ENCODE measurements around the gene PLEKHA6. TPM values are rescaled to one million over a fixed set of nuclear protein-coding genes. Genes with fewer than 3 reads are reported as not detected.

The PLEKHA6 gene
- total RNA-seq, 2 experiments from 2014 or later, result 0.53 to 0.82 TPM

DNA sequence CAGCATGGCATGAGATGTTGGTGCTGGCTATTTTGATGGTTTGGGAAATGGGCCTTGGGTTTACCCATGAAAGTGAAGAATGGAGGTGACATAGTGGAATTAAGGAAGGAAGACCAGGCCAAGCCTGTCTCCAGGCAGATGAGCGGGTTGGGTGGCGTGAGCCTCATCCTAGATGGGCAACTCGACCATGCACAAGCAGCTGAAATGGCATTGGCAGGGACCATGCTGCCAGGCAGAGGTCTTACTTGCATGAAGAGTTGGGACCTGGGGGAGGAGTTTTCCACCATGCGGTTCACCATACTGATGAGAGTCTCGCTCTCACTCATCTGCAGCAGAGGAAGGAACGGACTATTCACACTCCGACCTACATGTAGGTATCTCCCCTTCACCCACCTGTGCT is 108.4 kb downstream of the PLEKHA6 start:
- TF ChIP-seq, protein P1, sequence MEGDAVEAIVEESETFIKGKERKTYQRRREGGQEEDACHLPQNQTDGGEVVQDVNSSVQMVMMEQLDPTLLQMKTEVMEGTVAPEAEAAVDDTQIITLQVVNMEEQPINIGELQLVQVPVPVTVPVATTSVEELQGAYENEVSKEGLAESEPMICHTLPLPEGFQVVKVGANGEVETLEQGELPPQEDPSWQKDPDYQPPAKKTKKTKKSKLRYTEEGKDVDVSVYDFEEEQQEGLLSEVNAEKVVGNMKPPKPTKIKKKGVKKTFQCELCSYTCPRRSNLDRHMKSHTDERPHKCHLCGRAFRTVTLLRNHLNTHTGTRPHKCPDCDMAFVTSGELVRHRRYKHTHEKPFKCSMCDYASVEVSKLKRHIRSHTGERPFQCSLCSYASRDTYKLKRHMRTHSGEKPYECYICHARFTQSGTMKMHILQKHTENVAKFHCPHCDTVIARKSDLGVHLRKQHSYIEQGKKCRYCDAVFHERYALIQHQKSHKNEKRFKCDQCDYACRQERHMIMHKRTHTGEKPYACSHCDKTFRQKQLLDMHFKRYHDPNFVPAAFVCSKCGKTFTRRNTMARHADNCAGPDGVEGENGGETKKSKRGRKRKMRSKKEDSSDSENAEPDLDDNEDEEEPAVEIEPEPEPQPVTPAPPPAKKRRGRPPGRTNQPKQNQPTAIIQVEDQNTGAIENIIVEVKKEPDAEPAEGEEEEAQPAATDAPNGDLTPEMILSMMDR (IDR thresholded peaks at IDR 0.05), result no peak
- H3K4me3 ChIP-seq (ENCODE audit: low read length), result no peak overlapping the region
- ATAC-seq (ENCODE audit: poor library complexity), result no peak
- ChIA-PET CTCF (no interaction called here), POLR2A (no interaction called here)
- intact Hi-C loops (cut with DNase I, micrococcal nuclease), result no loop called here
- Mint-ChIP-seq H3K27ac (no peak overlapping the region), H3K4me1 (ENCODE audit: low read depth) (no peaks in the 10 kb centered on the region), H3K36me3 (ENCODE audit: low read depth) (no peaks in the 10 kb centered on the region), H3K4me3 (no peak overlapping the region), H3K27me3 (no peaks in the 10 kb centered on the region), H3K9me3 (no peaks in the 10 kb centered on the region)
- H3K4me1 ChIP-seq (ENCODE audit: insufficient read depth, low read length), result no peaks in the 10 kb centered on the region
- no peak overlapping the region for H3K27ac ChIP-seq (ENCODE audit: low read depth in 1 of 2, low read length in 2 of 2)
- no peaks in the 10 kb centered on the region for H3K9me3 ChIP-seq (ENCODE audit: control insufficient read depth in 1 of 2, insufficient read depth in 1 of 2, low read length in 2 of 2)
- H3K27me3 ChIP-seq (ENCODE audit: control insufficient read depth in 1 of 2, insufficient read depth in 2 of 2, low read length in 2 of 2), result no peaks in the 10 kb centered on the region
- H3K36me3 ChIP-seq (ENCODE audit: insufficient read depth, low read length), result no peaks in the 10 kb centered on the region
- DNase-seq, result no peak

DNA sequence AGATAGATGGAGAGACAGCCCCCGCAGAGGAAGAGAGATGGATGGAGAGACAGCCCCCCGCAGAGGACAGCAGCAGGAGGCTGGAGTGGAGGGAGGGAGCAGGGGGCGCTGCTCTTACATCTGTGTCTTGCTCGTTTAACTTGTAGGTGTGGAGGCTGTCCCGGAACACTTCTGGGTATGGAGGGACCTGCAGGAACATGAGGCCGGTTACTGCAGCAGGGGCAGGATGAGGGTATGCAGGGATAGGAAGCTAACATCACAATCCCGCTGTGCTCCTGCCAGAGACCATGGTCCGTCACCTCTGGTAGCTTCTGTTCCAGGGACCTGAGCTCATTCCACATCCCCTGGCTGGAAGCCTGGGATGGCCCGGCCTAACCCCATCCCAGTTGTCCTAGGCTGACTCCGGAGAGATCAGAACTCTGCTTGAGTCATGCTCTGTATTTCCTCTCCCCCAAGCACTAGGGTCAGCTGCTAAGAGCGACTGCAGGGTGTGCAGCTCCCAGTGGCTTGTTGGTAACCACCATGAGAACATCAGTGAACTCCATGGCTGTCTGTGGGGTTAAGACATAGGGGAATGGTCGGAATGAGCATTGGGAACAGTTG is 109.2 kb downstream of the PLEKHA6 start:
- TF ChIP-seq, protein P1 (IDR thresholded peaks at IDR 0.05), result no peak
- no peak for DNase-seq
- no peaks in the 10 kb centered on the region for H3K9me3 Mint-ChIP-seq
- Histone ChIP-seq H3K4me1 (ENCODE audit: insufficient read depth, low read length) (no peaks in the 10 kb centered on the region), H3K4me3 (ENCODE audit: low read length) (no peak overlapping the region), H3K27me3 (ENCODE audit: control insufficient read depth in 1 of 2, insufficient read depth in 2 of 2, low read length in 2 of 2) (no peaks in the 10 kb centered on the region), H3K27ac (ENCODE audit: low read depth in 1 of 2, low read length in 2 of 2) (no peak overlapping the region), H3K36me3 (ENCODE audit: insufficient read depth, low read length) (no peaks in the 10 kb centered on the region), H3K9me3 (ENCODE audit: control insufficient read depth in 1 of 2, insufficient read depth in 1 of 2, low read length in 2 of 2) (no peaks in the 10 kb centered on the region)
- no peaks in the 10 kb centered on the region for H3K36me3 Mint-ChIP-seq (ENCODE audit: low read depth)
- ChIA-PET POLR2A (no interaction called here), CTCF (no interaction called here)
- no peak for ATAC-seq (ENCODE audit: poor library complexity)
- H3K4me1 Mint-ChIP-seq (ENCODE audit: low read depth), result no peaks in the 10 kb centered on the region
- no peak overlapping the region for H3K27ac Mint-ChIP-seq
- intact Hi-C loops (cut with DNase I, micrococcal nuclease), result no loop called here
- no peaks in the 10 kb centered on the region for H3K27me3 Mint-ChIP-seq
- H3K4me3 Mint-ChIP-seq, result no peak overlapping the region

DNA sequence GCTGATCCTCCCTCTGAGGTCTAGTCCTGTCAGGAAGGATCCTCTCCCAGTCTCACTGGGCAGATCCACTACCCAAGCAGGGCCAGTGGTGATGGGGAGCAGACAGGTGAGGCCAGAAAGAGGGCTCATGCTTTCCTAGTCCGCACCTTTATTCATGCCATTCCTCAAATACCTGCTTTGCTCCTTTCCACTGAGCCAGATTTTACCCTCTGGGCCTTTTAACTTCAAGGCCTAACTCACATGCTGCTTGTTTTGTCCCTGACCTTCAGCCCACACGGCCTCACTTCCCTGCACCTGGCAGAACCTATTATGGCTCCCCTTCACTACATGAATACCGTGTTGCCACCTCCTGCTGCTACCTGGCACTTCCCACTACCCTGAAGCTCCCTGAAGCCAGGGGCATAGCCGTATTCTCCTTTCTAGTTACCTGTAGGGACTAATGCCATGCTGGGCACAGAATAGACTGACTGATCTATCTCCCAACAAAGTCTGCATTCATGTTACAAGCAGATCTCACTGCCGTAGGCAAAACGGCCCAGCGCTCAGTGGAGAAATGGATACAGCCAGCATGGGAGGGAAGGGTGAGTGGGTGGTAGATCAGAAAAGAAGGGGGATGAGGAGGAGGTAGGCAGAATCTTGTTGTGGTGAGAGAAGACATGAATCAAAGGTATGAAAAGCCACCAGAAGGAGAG is 109.8 kb downstream of the PLEKHA6 start:
- Mint-ChIP-seq H3K36me3 (ENCODE audit: low read depth) (no peaks in the 10 kb centered on the region), H3K27ac (no peak overlapping the region), H3K27me3 (no peaks in the 10 kb centered on the region), H3K9me3 (no peaks in the 10 kb centered on the region), H3K4me1 (ENCODE audit: low read depth) (no peaks in the 10 kb centered on the region), H3K4me3 (no peak overlapping the region)
- POLR2A ChIA-PET, result no interaction called here
- H3K9me3 ChIP-seq (ENCODE audit: control insufficient read depth in 1 of 2, insufficient read depth in 1 of 2, low read length in 2 of 2), result no peaks in the 10 kb centered on the region
- no peak overlapping the region for H3K4me3 ChIP-seq (ENCODE audit: low read length)
- no peaks in the 10 kb centered on the region for H3K4me1 ChIP-seq (ENCODE audit: insufficient read depth, low read length)
- no peaks in the 10 kb centered on the region for H3K27me3 ChIP-seq (ENCODE audit: control insufficient read depth in 1 of 2, insufficient read depth in 2 of 2, low read length in 2 of 2)
- H3K36me3 ChIP-seq (ENCODE audit: insufficient read depth, low read length), result no peaks in the 10 kb centered on the region
- H3K27ac ChIP-seq (ENCODE audit: low read depth in 1 of 2, low read length in 2 of 2), result no peak overlapping the region
- intact Hi-C loops (cut with DNase I, micrococcal nuclease), result loop anchor here in 1 of 2 experiments (5.0 kb wide), 1 partner anchor 1043 kb away; no protein-coding TSS in a partner anchor
- DNase-seq, result no peak
- ATAC-seq (ENCODE audit: poor library complexity), result no peak
- CTCF ChIA-PET, result no interaction called here
- TF ChIP-seq, protein P1 (IDR thresholded peaks at IDR 0.05), result no peak

Data from CD4-positive, alpha-beta T cell (primary cell).